Measurements from ENCODE around the gene BAHCC1.

DNA sequence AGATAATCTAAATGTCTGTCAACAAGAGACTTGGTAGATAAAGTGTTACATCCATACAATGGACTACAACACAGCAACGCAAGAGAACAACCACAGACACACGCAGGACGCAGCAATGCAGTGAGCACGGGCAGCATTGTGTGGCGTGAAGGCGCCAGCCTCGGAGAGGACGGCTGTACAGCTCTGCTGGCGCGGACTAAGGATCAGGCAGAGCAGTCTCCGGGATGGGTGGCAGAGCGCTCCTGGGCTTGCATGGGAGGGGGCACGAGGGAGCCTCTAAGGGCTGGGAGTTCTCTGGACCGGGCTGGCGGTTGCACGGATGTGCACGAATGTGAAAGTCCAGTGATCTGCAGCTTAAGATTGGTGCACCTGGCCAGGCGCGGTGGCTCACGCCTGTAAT, 82.9 kb downstream of the BAHCC1 start:
- TF ChIP-seq, protein P1, sequence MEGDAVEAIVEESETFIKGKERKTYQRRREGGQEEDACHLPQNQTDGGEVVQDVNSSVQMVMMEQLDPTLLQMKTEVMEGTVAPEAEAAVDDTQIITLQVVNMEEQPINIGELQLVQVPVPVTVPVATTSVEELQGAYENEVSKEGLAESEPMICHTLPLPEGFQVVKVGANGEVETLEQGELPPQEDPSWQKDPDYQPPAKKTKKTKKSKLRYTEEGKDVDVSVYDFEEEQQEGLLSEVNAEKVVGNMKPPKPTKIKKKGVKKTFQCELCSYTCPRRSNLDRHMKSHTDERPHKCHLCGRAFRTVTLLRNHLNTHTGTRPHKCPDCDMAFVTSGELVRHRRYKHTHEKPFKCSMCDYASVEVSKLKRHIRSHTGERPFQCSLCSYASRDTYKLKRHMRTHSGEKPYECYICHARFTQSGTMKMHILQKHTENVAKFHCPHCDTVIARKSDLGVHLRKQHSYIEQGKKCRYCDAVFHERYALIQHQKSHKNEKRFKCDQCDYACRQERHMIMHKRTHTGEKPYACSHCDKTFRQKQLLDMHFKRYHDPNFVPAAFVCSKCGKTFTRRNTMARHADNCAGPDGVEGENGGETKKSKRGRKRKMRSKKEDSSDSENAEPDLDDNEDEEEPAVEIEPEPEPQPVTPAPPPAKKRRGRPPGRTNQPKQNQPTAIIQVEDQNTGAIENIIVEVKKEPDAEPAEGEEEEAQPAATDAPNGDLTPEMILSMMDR (conservative IDR thresholded peaks at IDR 0.05; ENCODE audit: low read depth, low read length) = no peak
- TF ChIP-seq EZH2 (IDR thresholded peaks at IDR 0.05; ENCODE audit: borderline replicate concordance, low read depth, low read length, poor library complexity, severe bottlenecking) = no peak
